HCEC 1CT (cell line): ENCODE results near the gene TMEM135.
"Not testable (repeated sequence)": the region's sequence is repeated elsewhere in the genome, so short reads cannot be mapped to it uniquely, and the experiment has no call there.

Experiments
- DNase-seq: peaks from one replicate; pipeline ENCODE4 v3.0.0-alpha.2; 2017

TMEM135 gene

GRCh38 chr11:87081358-87081757 lies 43.6 kb downstream of the TMEM135 start:
- no peak for DNase-seq

GRCh38 chr11:87082590-87082989 lies 44.9 kb downstream of the TMEM135 start:
- DNase-seq, result no peak

DNA sequence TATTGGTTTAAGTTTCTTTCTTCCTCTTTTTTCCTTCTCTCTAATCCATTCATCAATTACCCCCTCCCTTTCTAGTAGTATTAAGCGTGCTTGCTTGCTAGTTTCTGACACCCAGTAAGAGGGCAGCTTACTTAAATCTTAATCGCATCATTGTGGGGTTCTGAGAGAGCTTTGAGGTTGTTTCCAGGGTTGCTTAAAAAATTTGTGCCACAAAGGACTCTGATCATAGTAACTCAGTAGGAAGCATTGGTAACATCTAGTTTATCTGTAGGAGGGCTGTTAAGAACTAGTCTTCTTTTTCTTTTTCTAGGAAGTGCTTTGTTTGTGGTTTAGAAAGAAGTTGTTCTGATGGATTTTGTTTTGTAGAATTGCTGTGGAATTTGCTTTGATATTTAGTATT lies 45.3 kb downstream of the TMEM135 start:
- no peak for DNase-seq

DNA sequence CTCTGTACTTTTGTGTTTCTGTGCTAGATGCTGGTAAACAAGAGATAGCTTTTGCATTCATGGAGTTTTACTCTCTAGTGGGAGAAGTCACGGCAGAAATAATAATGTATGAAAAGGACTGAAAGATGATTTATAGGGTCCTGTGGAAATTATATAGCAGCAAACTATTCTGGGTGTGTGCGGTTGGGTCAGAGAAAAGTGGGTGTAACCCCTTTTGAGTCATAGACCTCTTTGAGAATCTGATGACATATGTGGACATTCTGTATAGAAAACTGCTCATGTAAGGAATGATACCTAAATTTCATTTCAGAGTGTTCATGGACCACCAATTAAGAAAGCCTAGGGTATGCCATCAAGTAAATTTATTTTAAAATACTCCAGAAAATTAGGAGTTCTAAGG lies 54.4 kb downstream of the TMEM135 start:
- DNase-seq, result no peak

DNA sequence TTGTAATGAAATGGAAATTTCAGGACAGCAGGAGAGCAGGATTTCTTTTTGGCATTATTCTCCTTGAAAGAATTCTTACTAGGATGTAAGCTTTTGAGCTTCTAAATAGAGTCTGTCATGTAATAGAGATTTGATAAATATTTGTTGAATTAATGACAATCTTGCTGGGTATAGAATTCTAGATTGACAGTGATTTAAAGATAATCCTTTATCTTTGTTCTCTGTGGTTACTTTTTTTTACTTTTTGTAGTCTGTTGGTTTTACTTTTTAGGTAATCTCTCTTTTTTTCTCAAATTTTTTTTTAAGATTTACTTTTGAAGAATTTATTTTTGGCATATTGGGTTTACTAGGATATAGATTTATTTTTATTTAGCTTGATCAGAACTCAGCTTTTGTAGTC lies 54.8 kb downstream of the TMEM135 start:
- DNase-seq, result no peak

GRCh38 chr11:87097582-87097981 lies 59.8 kb downstream of the TMEM135 start:
- peak; percentile 26 for DNase-seq

DNA sequence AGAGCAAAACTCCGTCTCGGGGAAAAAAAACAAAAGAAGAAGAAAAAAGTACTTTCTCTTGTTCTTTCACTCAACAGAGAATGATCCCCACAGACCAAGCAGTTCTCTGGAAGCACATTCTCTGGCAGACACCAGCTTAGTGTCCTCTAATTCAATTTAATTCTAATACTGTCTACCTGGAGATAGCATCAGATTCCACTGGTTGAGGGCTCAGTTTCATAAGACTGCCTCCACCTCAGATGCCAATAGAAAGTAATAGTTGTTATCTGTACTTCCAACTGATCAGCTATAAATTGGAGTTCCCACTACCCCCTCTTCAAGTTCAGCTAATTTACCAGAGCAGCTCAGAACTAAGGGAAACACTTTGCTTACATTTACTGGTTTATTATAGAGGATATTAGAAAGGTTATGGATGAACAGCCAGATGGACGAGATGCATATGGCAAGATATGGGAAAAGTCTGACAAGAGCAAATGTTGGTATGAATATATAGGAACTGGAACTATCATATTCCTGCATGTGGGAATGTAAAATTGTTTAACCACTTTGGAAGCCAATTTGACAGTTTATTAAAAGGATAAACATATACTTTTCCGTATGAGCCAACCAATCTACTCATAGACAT lies 64.3 kb downstream of the TMEM135 start:
- no peak for DNase-seq

- DNase-seq, result not testable (repeated sequence)
Observed at GRCh38 chr11:87105826-87106225, 68.1 kb downstream of the TMEM135 start.

GRCh38 chr11:87107379-87107778 lies 69.6 kb downstream of the TMEM135 start:
- DNase-seq, result not testable (repeated sequence)

- DNase-seq, result no peak
Observed at GRCh38 chr11:87110443-87111131, 72.9 kb downstream of the TMEM135 start.

GRCh38 chr11:87114093-87114492 lies 76.4 kb downstream of the TMEM135 start:
- DNase-seq, result no peak

DNA sequence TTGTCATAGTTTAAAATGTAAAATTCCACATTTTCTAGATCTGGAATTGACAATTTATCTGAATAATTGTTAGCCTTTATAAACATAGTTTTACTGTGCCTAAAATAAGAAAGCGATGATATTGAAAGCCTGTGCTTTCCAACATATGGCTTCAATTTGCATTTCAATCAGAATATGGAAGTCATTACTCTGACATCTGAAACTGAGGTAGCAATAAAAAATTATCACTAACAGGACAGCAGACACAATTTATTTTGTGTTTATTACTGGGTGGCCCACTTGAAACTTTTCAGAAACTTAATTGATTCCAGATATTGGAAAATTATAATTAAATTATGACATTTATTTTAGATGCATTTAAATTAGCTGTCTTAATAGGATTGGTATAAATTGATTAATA lies 78.5 kb downstream of the TMEM135 start:
- no peak for DNase-seq

- no peak for DNase-seq
Observed at GRCh38 chr11:87120937-87121336, 83.2 kb downstream of the TMEM135 start.

GRCh38 chr11:87122852-87123251 lies 85.1 kb downstream of the TMEM135 start:
- DNase-seq, result no peak

GRCh38 chr11:87125257-87125656 lies 87.5 kb downstream of the TMEM135 start:
- DNase-seq, result peak; percentile 42

- DNase-seq, result no peak
Observed at GRCh38 chr11:87127101-87127500, 89.4 kb downstream of the TMEM135 start.

GRCh38 chr11:87128372-87128771 lies 90.6 kb downstream of the TMEM135 start:
- no peak for DNase-seq

GRCh38 chr11:87134524-87135106 lies 96.9 kb downstream of the TMEM135 start:
- DNase-seq, result peak; percentile 1

DNA sequence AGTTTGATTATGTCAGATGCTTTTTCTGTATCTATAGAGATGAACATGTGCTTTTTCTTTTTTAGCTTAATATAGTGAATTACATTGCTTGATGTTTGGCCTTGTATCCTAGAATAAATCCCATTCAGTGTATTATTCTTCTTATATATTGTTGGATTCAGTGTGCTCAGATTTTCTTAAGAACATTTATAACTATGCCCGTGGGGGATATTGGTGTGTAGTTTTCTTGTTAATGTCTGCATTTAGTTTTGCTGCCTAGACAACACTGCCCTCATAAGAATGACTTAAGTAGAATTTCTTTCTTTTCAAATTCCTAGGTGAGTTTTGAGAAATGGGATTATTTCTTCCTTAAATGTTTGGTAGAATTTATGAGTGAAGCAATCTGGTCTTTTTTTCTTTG lies 98.5 kb downstream of the TMEM135 start:
- no peak for DNase-seq

GRCh38 chr11:87137711-87138110 lies 100.0 kb downstream of the TMEM135 start:
- no peak for DNase-seq

- DNase-seq, result no peak
Observed at GRCh38 chr11:87139475-87139874, 101.7 kb downstream of the TMEM135 start.

GRCh38 chr11:87141322-87141721 lies 103.6 kb downstream of the TMEM135 start:
- no peak for DNase-seq

GRCh38 chr11:87141980-87142514 lies 104.3 kb downstream of the TMEM135 start:
- DNase-seq, result no peak

- no peak for DNase-seq
Observed at GRCh38 chr11:87142594-87142993, 104.9 kb downstream of the TMEM135 start.
